ENCODE data around the gene CORO6.

The CORO6 gene

DNA sequence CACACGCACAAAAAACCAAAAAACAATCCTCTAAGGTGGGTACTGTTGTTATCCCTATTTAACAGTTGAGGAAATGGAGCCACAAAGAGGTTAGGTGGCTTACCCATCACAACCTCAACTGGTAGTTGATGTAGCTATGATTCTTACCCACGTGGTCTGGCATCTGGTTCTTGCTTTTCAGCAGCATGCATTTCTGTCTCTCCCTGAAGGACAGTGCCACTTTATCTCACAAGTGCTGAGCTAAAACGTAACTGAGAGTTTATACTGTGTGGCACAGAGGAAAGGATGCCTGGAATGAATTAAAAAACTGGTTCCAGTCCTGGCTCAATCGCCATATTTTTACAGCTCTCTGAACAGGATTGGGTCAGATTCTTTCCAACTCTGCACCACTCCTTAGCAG, 1.9 kb upstream of the CORO6 start:
- Histone ChIP-seq H3K27ac (no peak overlapping the region), H3K27me3 (replicated peaks) (no peaks in the 10 kb centered on the region), H3K36me3 (replicated peaks) (no peaks in the 10 kb centered on the region), H3K4me3 (ENCODE audit: low read depth, low read length) (no peak overlapping the region)
- in situ Hi-C loops (cut with HindIII; ENCODE audit: low pct_ligation_motif_present, low sequenced_read_pairs): no loop called here
- DNase-seq: no peak
- TF ChIP-seq, protein P1, sequence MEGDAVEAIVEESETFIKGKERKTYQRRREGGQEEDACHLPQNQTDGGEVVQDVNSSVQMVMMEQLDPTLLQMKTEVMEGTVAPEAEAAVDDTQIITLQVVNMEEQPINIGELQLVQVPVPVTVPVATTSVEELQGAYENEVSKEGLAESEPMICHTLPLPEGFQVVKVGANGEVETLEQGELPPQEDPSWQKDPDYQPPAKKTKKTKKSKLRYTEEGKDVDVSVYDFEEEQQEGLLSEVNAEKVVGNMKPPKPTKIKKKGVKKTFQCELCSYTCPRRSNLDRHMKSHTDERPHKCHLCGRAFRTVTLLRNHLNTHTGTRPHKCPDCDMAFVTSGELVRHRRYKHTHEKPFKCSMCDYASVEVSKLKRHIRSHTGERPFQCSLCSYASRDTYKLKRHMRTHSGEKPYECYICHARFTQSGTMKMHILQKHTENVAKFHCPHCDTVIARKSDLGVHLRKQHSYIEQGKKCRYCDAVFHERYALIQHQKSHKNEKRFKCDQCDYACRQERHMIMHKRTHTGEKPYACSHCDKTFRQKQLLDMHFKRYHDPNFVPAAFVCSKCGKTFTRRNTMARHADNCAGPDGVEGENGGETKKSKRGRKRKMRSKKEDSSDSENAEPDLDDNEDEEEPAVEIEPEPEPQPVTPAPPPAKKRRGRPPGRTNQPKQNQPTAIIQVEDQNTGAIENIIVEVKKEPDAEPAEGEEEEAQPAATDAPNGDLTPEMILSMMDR (IDR thresholded peaks at IDR 0.05; ENCODE audit: low read depth, low read length, missing control alignments): no peak

DNA sequence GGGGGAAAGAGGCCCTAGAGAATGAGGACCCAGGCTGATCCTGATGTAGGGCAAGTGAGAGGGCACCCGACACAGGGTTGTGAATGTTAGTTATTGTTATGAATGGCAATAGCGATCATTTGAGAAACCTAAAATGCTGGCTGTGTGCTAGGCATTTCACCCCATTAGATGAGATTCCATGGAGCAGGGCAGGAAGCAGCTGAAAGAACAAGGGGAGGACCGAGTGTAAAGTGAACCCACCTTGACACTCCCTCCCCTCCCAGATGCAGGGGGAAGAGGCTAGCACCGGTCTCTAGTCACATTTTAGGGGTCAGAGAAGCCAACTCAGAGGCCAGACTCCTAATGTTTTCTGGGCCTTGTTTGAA, 553 bp upstream of the CORO6 start:
- Histone ChIP-seq H3K27ac (no peak overlapping the region), H3K27me3 (replicated peaks) (no peaks in the 10 kb centered on the region), H3K4me3 (ENCODE audit: low read depth, low read length) (peak overlapping the region; percentile 68), H3K36me3 (replicated peaks) (no peaks in the 10 kb centered on the region)
- TF ChIP-seq, protein P1 (IDR thresholded peaks at IDR 0.05; ENCODE audit: low read depth, low read length, missing control alignments): no peak
- no peak for DNase-seq
- in situ Hi-C loops (cut with HindIII; ENCODE audit: low pct_ligation_motif_present, low sequenced_read_pairs): no loop called here

DNA sequence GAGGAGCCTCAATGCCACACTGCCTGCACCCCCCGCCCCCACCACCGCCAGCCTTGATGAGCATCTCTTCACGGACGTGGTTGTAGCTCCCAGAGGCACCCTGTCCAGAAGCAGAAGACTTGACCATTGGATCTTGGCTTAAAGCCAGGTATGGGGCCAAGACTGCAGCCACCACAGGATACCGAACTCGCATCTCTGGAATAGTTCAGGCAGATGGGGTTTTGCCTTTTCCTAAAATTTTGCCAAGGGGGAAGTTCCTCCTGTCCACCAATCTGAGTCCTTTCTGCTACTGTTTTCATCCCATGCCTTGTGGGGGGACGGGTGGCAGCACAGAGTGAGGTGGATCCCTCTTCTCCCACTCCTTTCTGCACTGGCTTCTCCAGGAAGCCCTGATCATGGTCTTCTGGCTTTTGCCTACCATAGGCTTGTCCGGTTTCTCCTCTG, 939 bp downstream of the CORO6 start:
- no peak for DNase-seq
- Histone ChIP-seq H3K4me3 (ENCODE audit: low read depth, low read length) (no peak overlapping the region), H3K27ac (no peak overlapping the region), H3K36me3 (replicated peaks) (no peaks in the 10 kb centered on the region), H3K27me3 (replicated peaks) (no peaks in the 10 kb centered on the region)
- TF ChIP-seq, protein P1 (IDR thresholded peaks at IDR 0.05; ENCODE audit: low read depth, low read length, missing control alignments): no peak
- in situ Hi-C loops (cut with HindIII; ENCODE audit: low pct_ligation_motif_present, low sequenced_read_pairs): no loop called here

DNA sequence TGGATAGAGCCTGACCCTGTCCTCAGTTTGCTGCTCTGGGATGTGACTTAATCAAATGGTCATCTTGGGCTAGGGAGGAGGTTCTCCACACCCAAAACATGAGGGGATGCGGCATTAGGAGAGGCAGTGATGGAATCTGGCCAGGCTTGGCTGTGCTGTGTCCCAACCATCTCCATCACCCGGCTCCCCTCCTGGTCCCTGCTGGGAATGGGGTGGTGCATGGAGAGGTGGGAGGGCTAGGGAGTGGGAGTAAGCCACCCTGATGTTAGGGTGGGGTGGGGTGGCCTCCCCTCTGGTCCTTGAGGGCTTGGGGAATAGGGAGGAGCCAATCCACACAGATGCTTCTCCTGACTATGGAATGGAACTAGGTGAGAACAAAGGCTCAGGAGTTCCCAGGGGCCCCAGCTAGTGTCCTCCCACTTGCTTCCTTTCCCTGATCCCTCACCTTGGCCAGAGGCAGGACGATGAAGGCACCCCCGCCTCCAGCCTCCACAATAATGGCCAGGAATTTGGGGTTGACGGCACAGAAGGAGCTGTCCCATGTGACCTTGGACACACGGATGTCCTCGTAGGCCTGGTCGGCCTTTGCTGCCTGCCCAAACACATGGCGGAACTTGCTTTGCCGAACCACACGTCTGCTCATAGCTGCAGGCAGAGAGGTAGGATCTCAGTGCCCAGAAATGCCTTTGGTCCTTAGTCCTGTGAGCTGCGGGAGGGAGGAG, 1.8 kb downstream of the CORO6 start:
- H3K27ac ChIP-seq: no peak overlapping the region
- in situ Hi-C loops (cut with HindIII; ENCODE audit: low pct_ligation_motif_present, low sequenced_read_pairs): no loop called here
- TF ChIP-seq, protein P1 (IDR thresholded peaks at IDR 0.05; ENCODE audit: low read depth, low read length, missing control alignments): no peak
- DNase-seq: no peak
- H3K4me3 ChIP-seq (ENCODE audit: low read depth, low read length): no peak overlapping the region
- H3K36me3 ChIP-seq (replicated peaks): no peaks in the 10 kb centered on the region
- H3K27me3 ChIP-seq (replicated peaks): no peaks in the 10 kb centered on the region

DNA sequence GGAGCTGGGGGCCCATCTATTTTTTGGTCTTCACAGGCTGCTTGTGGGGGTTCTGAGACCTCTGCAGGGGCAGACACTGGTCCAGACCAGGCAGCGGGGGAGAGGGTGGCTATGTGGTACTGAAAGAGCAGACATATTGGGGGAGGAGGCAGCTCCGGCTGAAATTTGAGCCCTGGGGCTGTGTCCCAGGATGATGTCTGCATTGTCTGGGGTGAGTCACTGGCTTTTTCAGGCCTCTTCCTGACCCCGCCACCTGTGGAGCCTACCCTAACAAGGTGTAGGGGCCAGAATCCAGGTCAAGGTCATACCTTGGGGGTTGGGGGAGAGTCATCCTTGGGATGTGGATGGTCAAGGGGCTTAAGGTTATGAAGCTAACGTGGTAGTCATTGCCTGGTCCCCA, 2.4 kb downstream of the CORO6 start:
- Histone ChIP-seq H3K36me3 (replicated peaks) (no peaks in the 10 kb centered on the region), H3K4me3 (ENCODE audit: low read depth, low read length) (no peak overlapping the region), H3K27ac (no peak overlapping the region), H3K27me3 (replicated peaks) (no peaks in the 10 kb centered on the region)
- in situ Hi-C loops (cut with HindIII; ENCODE audit: low pct_ligation_motif_present, low sequenced_read_pairs): no loop called here
- TF ChIP-seq, protein P1 (IDR thresholded peaks at IDR 0.05; ENCODE audit: low read depth, low read length, missing control alignments): no peak
- DNase-seq: no peak

DNA sequence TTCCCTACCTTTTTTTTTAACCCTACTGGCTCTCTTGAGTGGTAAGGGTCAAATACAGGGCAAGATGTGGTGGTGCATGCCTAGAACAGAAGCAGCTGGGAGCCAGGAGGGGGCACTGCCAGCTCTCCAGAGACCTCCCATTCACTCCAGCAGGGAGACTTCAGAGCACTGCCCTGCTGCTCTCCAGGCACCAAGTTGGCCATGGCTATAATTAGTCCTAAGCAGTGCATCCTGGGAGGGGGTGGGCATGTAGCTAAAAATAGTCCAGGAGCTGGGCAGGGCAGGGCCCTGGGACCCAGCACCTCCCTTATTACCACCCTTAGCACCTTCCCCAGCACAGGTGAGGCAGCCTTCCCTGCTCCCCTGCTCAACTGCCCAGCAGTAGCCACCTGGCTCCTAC, 3.5 kb downstream of the CORO6 start:
- in situ Hi-C loops (cut with HindIII; ENCODE audit: low pct_ligation_motif_present, low sequenced_read_pairs): no loop called here
- TF ChIP-seq, protein P1 (IDR thresholded peaks at IDR 0.05; ENCODE audit: low read depth, low read length, missing control alignments): peak; percentile 57
- DNase-seq: no peak
- Histone ChIP-seq H3K27ac (no peak overlapping the region), H3K4me3 (ENCODE audit: low read depth, low read length) (no peak overlapping the region), H3K36me3 (replicated peaks) (no peaks in the 10 kb centered on the region), H3K27me3 (replicated peaks) (no peaks in the 10 kb centered on the region)
